ENCODE measurements around the gene SH3BGRL2.

The SH3BGRL2 gene

DNA sequence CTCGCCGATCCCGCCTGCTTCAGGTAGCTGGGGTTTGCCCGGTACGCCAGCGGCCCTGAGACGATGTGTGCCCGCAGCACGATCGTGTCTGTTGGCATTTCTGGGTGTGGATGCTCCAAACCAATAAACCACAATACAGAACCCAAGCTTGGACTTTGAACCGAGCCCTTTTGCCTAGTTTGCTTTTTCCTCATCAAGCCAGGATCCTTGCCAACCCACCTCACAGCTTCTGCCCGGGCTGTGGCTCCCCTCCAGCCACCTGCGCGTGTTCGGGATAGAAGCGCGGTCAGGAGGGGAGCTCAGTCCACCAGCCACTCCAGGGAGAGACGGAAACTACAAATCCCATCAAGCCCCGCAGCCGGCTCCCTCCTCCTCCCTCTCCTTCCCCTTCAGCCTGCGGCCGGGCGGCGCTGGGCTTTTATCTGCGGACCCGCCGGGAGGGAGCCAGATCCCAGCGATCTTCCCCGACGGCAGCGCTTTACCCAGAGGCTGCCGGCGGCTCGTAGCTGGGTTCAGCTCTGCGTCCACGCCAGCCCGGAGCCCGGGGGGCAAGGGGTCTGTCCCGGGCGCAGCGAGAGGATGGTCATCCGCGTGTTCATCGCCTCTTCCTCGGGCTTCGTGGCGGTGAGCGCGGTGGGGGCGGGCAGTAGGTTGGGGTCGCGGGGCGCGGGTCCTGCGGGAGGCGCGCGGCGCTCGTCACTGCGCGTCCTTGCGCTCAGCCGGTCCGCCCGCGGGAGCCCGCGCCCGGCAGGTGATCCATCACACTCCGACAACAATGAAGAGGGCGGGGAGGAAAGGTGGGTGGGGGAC lies at the start of gene SH3BGRL2:
SH3BGRL2 (plus strand) TSS at position 447 of the 810 bp plus-strand sequence; CDS start at position 580, 133 bp downstream.
- Mint-ChIP-seq H3K9me3 (no peaks in the 10 kb centered on the region), H3K4me1 (ENCODE audit: low read depth) (peaks cover 7% of the 10 kb centered on the region), H3K36me3 (ENCODE audit: low read depth) (no peaks in the 10 kb centered on the region), H3K27ac (no peak within 1 kb of the TSS), H3K27me3 (ENCODE audit: low read depth) (peaks cover 56% of the 10 kb centered on the region), H3K4me3 (peak within 1 kb of the TSS; percentile 79)

DNA sequence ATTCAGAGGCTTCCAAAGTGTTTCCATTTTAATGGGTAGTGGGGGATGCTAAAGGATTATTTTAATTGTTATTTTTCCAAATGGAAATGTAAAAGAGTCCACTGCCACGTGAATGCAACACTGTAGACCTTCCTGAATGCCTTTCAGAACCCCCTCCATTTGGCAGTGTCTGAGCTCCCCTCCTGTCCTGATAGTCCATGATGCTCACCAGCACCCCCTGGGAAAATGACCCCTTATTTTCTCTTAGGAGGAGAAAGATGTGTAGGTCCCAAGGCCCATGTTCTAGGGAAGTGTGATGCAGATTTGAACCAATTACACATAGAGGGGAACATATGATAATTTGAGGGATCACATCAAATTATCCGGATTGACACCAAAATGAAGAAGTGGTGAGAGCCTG lies 46.8 kb upstream of the SH3BGRL2 start:
- peaks cover 11% of the 10 kb centered on the region for H3K9me3 Mint-ChIP-seq
- H3K27me3 Mint-ChIP-seq (ENCODE audit: low read depth), result no peaks in the 10 kb centered on the region
- H3K4me3 Mint-ChIP-seq, result no peak overlapping the region
- no peaks in the 10 kb centered on the region for H3K36me3 Mint-ChIP-seq (ENCODE audit: low read depth)
- H3K27ac Mint-ChIP-seq, result no peak overlapping the region
- no peaks in the 10 kb centered on the region for H3K4me1 Mint-ChIP-seq (ENCODE audit: low read depth)

GRCh38 chr6:79586548-79586947 lies 44.6 kb upstream of the SH3BGRL2 start:
- Mint-ChIP-seq H3K9me3 (peaks cover 4% of the 10 kb centered on the region), H3K27ac (no peak overlapping the region), H3K4me3 (no peak overlapping the region), H3K4me1 (ENCODE audit: low read depth) (no peaks in the 10 kb centered on the region), H3K36me3 (ENCODE audit: low read depth) (no peaks in the 10 kb centered on the region), H3K27me3 (ENCODE audit: low read depth) (no peaks in the 10 kb centered on the region)

DNA sequence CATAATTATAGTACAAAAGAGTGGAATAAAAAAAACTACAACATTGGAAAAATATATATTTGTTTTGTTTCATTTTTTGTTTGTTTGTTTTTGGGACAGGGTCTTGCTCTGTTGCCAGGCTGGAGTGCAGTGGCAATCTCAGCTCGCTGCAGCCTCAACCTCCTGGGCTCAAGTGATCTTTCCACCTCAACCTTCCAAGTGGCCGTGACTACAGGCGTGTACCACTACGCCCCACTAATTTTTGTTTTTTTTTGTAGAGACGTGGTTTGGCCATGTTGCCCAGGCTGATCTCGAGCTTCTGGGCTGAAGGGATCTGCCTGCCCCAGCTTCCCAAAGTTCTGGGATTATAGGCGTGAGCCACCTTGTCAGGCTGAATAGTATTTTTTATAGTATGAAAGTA lies 41.4 kb upstream of the SH3BGRL2 start:
- no peaks in the 10 kb centered on the region for H3K27me3 Mint-ChIP-seq (ENCODE audit: low read depth)
- no peaks in the 10 kb centered on the region for H3K9me3 Mint-ChIP-seq
- H3K27ac Mint-ChIP-seq, result no peak overlapping the region
- no peak overlapping the region for H3K4me3 Mint-ChIP-seq
- no peaks in the 10 kb centered on the region for H3K4me1 Mint-ChIP-seq (ENCODE audit: low read depth)
- no peaks in the 10 kb centered on the region for H3K36me3 Mint-ChIP-seq (ENCODE audit: low read depth)

DNA sequence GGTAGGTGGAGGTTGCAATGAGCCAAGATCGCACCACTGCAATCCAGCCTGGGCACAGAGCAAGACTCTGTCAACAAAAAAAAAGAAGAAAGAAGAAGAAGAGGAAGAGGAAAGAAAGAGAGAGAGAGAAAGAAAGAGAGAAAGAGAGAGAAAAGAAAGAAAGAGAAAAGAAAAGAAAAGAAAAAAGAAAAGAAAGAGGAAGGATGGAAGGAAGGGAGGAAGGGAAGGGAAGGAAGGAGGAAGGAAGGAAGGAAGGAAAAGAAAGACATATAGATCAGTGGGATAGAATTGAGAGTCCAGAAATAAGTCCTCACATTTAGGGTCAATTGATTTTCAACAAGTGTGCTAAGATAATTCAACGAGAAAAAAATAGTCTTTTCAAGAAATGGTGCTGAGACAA lies 34.0 kb upstream of the SH3BGRL2 start:
- no peaks in the 10 kb centered on the region for H3K9me3 Mint-ChIP-seq
- no peaks in the 10 kb centered on the region for H3K4me1 Mint-ChIP-seq (ENCODE audit: low read depth)
- no peak overlapping the region for H3K4me3 Mint-ChIP-seq
- H3K27ac Mint-ChIP-seq, result no peak overlapping the region
- H3K27me3 Mint-ChIP-seq (ENCODE audit: low read depth), result no peaks in the 10 kb centered on the region
- no peaks in the 10 kb centered on the region for H3K36me3 Mint-ChIP-seq (ENCODE audit: low read depth)

DNA sequence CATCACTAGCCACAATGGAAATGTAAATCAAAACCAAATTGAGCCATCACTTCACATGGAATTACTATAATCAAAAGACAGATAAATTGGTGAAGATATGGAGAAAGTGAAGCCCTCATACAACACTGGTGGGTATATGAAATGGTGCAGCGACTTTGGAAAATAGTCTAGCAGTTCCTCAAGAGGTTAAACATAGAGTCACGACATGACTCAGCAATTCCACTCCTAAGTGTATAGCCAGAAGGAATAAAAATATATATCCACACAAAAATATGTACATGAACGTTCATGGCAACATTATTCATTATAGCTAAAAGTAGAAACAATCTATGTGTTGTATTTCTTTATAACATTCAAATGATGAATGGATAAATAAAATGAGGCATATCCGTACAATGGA lies 33.1 kb upstream of the SH3BGRL2 start:
- peaks cover 3% of the 10 kb centered on the region for H3K27me3 Mint-ChIP-seq (ENCODE audit: low read depth)
- H3K27ac Mint-ChIP-seq, result no peak overlapping the region
- no peak overlapping the region for H3K4me3 Mint-ChIP-seq
- H3K9me3 Mint-ChIP-seq, result no peaks in the 10 kb centered on the region
- H3K4me1 Mint-ChIP-seq (ENCODE audit: low read depth), result no peaks in the 10 kb centered on the region
- H3K36me3 Mint-ChIP-seq (ENCODE audit: low read depth), result no peaks in the 10 kb centered on the region

GRCh38 chr6:79599725-79600259 lies 31.3 kb upstream of the SH3BGRL2 start:
- Mint-ChIP-seq H3K9me3 (no peaks in the 10 kb centered on the region), H3K4me1 (ENCODE audit: low read depth) (no peaks in the 10 kb centered on the region)

GRCh38 chr6:79600313-79600712 lies 30.8 kb upstream of the SH3BGRL2 start:
- H3K9me3 Mint-ChIP-seq, result no peaks in the 10 kb centered on the region
- no peaks in the 10 kb centered on the region for H3K4me1 Mint-ChIP-seq (ENCODE audit: low read depth)
- H3K4me3 Mint-ChIP-seq, result no peak overlapping the region
- no peaks in the 10 kb centered on the region for H3K36me3 Mint-ChIP-seq (ENCODE audit: low read depth)
- H3K27ac Mint-ChIP-seq, result no peak overlapping the region
- H3K27me3 Mint-ChIP-seq (ENCODE audit: low read depth), result peaks cover 3% of the 10 kb centered on the region

More at GRCh38 chr6:79599725-79600259, 31.3 kb upstream of the SH3BGRL2 start:
- peaks cover 3% of the 10 kb centered on the region for H3K27me3 Mint-ChIP-seq (ENCODE audit: low read depth)
- no peaks in the 10 kb centered on the region for H3K36me3 Mint-ChIP-seq (ENCODE audit: low read depth)
- H3K4me3 Mint-ChIP-seq, result no peak overlapping the region
- no peak overlapping the region for H3K27ac Mint-ChIP-seq

GRCh38 chr6:79600812-79601609 lies 30.1 kb upstream of the SH3BGRL2 start:
- peaks cover 3% of the 10 kb centered on the region for H3K27me3 Mint-ChIP-seq (ENCODE audit: low read depth)
- no peak overlapping the region for H3K27ac Mint-ChIP-seq
- no peaks in the 10 kb centered on the region for H3K4me1 Mint-ChIP-seq (ENCODE audit: low read depth)
- no peak overlapping the region for H3K4me3 Mint-ChIP-seq
- H3K36me3 Mint-ChIP-seq (ENCODE audit: low read depth), result no peaks in the 10 kb centered on the region
- H3K9me3 Mint-ChIP-seq, result no peaks in the 10 kb centered on the region

- no peaks in the 10 kb centered on the region for H3K9me3 Mint-ChIP-seq
- H3K4me3 Mint-ChIP-seq, result no peak overlapping the region
- H3K27ac Mint-ChIP-seq, result no peak overlapping the region
- no peaks in the 10 kb centered on the region for H3K36me3 Mint-ChIP-seq (ENCODE audit: low read depth)
- H3K4me1 Mint-ChIP-seq (ENCODE audit: low read depth), result no peaks in the 10 kb centered on the region
- peaks cover 3% of the 10 kb centered on the region for H3K27me3 Mint-ChIP-seq (ENCODE audit: low read depth)
These were observed 28.3 kb upstream of the SH3BGRL2 start for GRCh38 chr6:79602859-79603258.

DNA sequence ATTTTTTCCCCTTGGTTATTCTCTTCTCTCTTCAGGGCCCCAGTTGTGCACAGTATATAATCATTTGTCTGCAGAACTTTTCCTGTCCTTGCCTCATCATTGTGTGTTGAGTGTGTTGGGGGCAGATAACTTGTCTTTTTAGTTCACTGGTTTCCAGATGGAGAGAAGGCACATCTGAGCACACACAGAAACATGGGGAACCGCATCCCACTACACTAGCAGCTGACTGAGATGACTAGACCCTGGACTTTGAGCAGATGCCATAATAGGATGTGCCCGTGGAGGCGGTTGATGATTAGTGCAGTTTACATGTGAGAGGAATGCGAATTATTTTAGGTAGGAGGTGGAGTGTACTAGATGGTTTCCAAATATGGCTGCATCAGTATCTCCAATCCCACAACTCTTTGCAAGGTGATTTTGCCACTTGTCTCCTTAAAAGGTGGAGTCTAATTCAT lies 26.5 kb upstream of the SH3BGRL2 start:
- Mint-ChIP-seq H3K27me3 (ENCODE audit: low read depth) (peaks cover 3% of the 10 kb centered on the region), H3K4me3 (no peak overlapping the region), H3K9me3 (no peaks in the 10 kb centered on the region), H3K36me3 (ENCODE audit: low read depth) (no peaks in the 10 kb centered on the region), H3K4me1 (ENCODE audit: low read depth) (no peaks in the 10 kb centered on the region), H3K27ac (no peak overlapping the region)

GRCh38 chr6:79605061-79605460 lies 26.1 kb upstream of the SH3BGRL2 start:
- no peak overlapping the region for H3K27ac Mint-ChIP-seq

GRCh38 chr6:79605968-79606764 lies 25.0 kb upstream of the SH3BGRL2 start:
- Mint-ChIP-seq H3K36me3 (ENCODE audit: low read depth) (no peaks in the 10 kb centered on the region), H3K4me3 (no peak overlapping the region), H3K9me3 (no peaks in the 10 kb centered on the region), H3K27ac (no peak overlapping the region), H3K4me1 (ENCODE audit: low read depth) (no peaks in the 10 kb centered on the region), H3K27me3 (ENCODE audit: low read depth) (peaks cover 3% of the 10 kb centered on the region)

More at GRCh38 chr6:79605061-79605460, 26.1 kb upstream of the SH3BGRL2 start:
- Mint-ChIP-seq H3K36me3 (ENCODE audit: low read depth) (no peaks in the 10 kb centered on the region), H3K9me3 (no peaks in the 10 kb centered on the region), H3K4me3 (no peak overlapping the region), H3K27me3 (ENCODE audit: low read depth) (peaks cover 3% of the 10 kb centered on the region), H3K4me1 (ENCODE audit: low read depth) (no peaks in the 10 kb centered on the region)

- Mint-ChIP-seq H3K4me1 (ENCODE audit: low read depth) (no peaks in the 10 kb centered on the region), H3K36me3 (ENCODE audit: low read depth) (no peaks in the 10 kb centered on the region), H3K27me3 (ENCODE audit: low read depth) (peaks cover 3% of the 10 kb centered on the region), H3K27ac (no peak overlapping the region), H3K9me3 (no peaks in the 10 kb centered on the region), H3K4me3 (no peak overlapping the region)
These were observed 24.1 kb upstream of the SH3BGRL2 start for GRCh38 chr6:79607000-79607399.

Data from T-helper 1 cell treated with Interleukin-12 subunit alpha and Interleukin-12 subunit beta and Interleukin-4 antibody, amounts not matched to agents 30 μg/mL and 1 μg/mL, for 36 hours (primary cell).